Nephron (organoid): ENCODE measurements around the gene SNED1.

ENCODE experiments used
- H3K27ac Mint-ChIP-seq, 3 experiments: 2 replicates each; pipeline ENCODE4 v1.8.0; 2020; ENCODE audit warnings: mixed read lengths in 3 of 3, mild to moderate bottlenecking in 2 of 3, moderate library complexity in 1 of 3
- H3K27me3 Mint-ChIP-seq: 2 replicates; pipeline ENCODE4 v1.8.0; 2021; ENCODE audit warnings: low read depth, mild to moderate bottlenecking, moderate library complexity, mixed read lengths
- H3K36me3 Mint-ChIP-seq: 2 replicates; pipeline ENCODE4 v1.8.0; 2020; ENCODE audit warnings: low read depth, mixed read lengths
- H3K4me1 Mint-ChIP-seq: 2 replicates; pipeline ENCODE4 v1.8.0; 2020; ENCODE audit warnings: mixed read lengths
- H3K4me3 Mint-ChIP-seq, 3 experiments: 2 replicates each; pipeline ENCODE4 v1.8.0; 2020; ENCODE audit warnings: mild to moderate bottlenecking in 3 of 3, mixed read lengths in 3 of 3, moderate library complexity in 2 of 3
- H3K9me3 Mint-ChIP-seq: 2 replicates; pipeline ENCODE4 v1.8.0; 2020; ENCODE audit warnings: mixed read lengths
- TF ChIP-seq, protein P1 (sequence below), 3 experiments: fragments of 200-600 bp; sonication (generic); IDR thresholded peaks; one replicate each; pipeline ENCODE4 v1.5.0; 2021; ENCODE audit warnings: antibody characterized with exemption in 3 of 3; ENCODE audit not compliant: unreplicated experiment in 3 of 3

Gene SNED1

DNA sequence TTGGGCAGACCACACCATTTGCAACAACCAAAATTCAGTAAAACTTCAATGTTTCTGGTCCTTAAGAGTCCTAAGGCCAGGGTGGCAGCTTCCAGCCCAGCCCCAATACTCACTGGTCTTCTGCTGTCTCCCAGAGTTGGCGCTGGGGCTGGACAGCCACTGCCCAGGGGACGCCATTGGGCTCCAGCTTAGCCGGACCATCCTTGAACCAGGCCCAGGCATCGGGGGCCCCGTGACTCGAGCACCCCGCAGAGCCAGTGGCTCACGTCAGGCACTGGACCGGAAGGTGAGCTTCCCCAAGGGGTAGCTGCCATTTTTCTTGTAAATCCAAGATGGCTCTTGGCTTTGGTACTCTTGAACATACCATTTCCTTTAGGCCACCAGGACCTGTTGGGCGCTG, 21.8 kb downstream of the SNED1 start:
- H3K4me3 Mint-ChIP-seq, result no peak overlapping the region
- peaks cover 37% of the 10 kb centered on the region for H3K36me3 Mint-ChIP-seq
- H3K27me3 Mint-ChIP-seq, result no peaks in the 10 kb centered on the region
- no peaks in the 10 kb centered on the region for H3K4me1 Mint-ChIP-seq
- TF ChIP-seq, protein P1, sequence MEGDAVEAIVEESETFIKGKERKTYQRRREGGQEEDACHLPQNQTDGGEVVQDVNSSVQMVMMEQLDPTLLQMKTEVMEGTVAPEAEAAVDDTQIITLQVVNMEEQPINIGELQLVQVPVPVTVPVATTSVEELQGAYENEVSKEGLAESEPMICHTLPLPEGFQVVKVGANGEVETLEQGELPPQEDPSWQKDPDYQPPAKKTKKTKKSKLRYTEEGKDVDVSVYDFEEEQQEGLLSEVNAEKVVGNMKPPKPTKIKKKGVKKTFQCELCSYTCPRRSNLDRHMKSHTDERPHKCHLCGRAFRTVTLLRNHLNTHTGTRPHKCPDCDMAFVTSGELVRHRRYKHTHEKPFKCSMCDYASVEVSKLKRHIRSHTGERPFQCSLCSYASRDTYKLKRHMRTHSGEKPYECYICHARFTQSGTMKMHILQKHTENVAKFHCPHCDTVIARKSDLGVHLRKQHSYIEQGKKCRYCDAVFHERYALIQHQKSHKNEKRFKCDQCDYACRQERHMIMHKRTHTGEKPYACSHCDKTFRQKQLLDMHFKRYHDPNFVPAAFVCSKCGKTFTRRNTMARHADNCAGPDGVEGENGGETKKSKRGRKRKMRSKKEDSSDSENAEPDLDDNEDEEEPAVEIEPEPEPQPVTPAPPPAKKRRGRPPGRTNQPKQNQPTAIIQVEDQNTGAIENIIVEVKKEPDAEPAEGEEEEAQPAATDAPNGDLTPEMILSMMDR (IDR thresholded peaks at IDR 0.05; ENCODE audit: unreplicated experiment in 3 of 3), result no peak
- no peak overlapping the region for H3K27ac Mint-ChIP-seq
- peaks cover 28% of the 10 kb centered on the region for H3K9me3 Mint-ChIP-seq

DNA sequence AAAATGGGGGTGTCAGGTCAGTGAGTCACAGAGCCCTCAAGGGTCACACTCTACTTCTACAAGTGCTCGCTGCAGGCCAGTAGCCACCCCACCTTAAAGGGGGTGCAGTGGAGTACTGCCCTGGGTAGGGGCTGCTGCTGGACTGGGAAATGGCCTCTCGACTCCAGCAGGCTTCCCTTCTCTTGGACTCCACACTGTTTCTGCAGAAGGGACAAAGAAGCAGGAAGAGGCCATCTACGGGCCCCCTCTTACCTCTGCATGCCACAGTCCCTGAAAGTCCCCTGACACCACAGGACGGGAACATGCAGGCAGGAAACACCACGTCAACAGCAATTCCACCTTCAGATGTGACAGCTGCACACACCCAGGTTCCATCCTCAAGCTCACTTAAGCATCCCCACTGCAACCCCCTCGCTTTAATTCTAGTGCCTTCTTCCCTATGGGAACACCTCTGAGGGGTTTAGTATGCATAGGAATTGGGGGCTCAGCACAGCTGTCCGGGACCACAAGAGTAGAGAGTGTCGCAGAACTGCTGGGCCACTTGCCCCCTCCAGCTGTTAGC, 22.3 kb downstream of the SNED1 start:
- no peak overlapping the region for H3K27ac Mint-ChIP-seq
- peaks cover 37% of the 10 kb centered on the region for H3K36me3 Mint-ChIP-seq
- H3K9me3 Mint-ChIP-seq, result peaks cover 33% of the 10 kb centered on the region
- TF ChIP-seq, protein P1 (IDR thresholded peaks at IDR 0.05; ENCODE audit: unreplicated experiment in 3 of 3), result no peak
- no peaks in the 10 kb centered on the region for H3K27me3 Mint-ChIP-seq
- no peak overlapping the region for H3K4me3 Mint-ChIP-seq
- H3K4me1 Mint-ChIP-seq, result no peaks in the 10 kb centered on the region

DNA sequence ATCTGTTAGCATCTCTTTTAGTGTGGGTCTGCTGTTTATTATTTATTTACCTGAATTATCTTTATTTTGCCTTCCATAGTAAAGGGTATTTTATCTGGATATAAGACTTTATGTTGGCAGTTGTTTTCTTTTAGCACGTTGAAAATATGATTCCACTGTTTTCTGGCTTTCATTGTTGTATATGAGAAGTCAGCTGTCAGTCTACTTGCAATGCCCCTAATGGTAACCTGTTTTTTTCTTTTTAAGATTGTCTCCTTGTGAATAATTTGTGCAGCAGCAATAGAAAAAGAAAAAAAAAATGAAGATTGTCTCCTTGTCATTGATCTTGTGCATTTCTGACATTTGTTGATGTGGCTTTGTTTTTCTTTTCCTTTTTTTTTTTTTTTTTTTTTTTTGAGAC, 27.2 kb downstream of the SNED1 start:
- no peak overlapping the region for H3K4me3 Mint-ChIP-seq
- TF ChIP-seq, protein P1 (IDR thresholded peaks at IDR 0.05; ENCODE audit: unreplicated experiment in 3 of 3), result no peak
- no peaks in the 10 kb centered on the region for H3K27me3 Mint-ChIP-seq
- H3K36me3 Mint-ChIP-seq, result peaks cover 48% of the 10 kb centered on the region
- H3K27ac Mint-ChIP-seq, result no peak overlapping the region
- no peaks in the 10 kb centered on the region for H3K4me1 Mint-ChIP-seq
- H3K9me3 Mint-ChIP-seq, result peaks cover 46% of the 10 kb centered on the region

DNA sequence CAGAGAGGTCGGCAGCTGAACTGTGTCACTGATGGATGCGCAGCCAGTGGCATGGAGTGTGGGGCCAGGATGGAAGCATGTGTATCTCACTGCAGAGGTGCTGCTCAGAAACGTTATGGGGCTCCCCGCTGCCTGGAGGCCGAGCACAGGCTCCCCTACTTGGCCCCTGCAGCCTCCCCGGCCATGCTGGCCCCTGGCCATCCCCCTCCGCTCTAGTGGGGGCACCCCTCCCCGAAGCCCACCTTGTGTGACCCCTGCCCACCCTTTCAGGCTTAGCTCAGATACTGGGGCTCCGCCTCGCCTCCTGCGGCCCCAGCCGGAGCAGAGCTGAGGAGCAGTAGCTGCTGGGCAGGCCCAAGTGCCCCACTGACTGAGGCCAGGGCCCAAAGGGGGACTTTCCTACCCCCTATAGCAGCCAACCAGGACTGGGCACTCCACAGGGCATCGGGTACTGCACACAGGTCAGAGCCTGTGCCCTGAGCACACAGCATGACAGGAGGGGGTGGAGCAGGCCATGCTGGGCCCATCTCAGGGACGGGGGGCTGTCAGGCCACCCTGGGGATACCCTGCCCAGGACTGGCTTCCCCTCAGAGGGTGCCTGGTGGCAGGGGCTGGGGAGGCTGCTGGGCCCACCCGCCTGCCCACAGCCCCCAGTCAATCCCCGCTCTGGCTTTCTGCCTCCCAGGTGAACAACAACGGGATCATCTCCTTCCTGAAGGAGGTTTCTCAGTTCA, 31.3 kb downstream of the SNED1 start:
- H3K36me3 Mint-ChIP-seq, result peaks cover 32% of the 10 kb centered on the region
- H3K9me3 Mint-ChIP-seq, result peaks cover 25% of the 10 kb centered on the region
- H3K27me3 Mint-ChIP-seq, result peaks cover 7% of the 10 kb centered on the region
- no peaks in the 10 kb centered on the region for H3K4me1 Mint-ChIP-seq
- H3K4me3 Mint-ChIP-seq, result no peak overlapping the region
- TF ChIP-seq, protein P1 (IDR thresholded peaks at IDR 0.05; ENCODE audit: unreplicated experiment in 3 of 3), result no peak
- H3K27ac Mint-ChIP-seq, result no peak overlapping the region

DNA sequence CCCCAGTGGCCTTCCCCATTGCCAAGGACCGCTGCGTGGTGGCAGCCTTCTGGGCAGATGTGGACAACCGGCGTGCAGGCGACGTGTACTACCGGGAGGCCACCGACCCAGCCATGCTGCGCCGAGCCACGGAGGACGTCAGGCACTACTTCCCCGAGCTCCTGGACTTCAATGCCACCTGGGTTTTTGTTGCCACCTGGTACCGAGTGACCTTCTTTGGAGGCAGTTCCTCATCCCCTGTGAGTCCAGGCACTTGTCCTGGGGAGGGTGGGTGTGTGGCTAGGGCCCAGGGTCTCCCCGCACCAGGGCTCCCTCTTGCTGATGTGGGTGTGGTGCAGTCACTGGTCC, 31.9 kb downstream of the SNED1 start:
- H3K27me3 Mint-ChIP-seq, result peaks cover 12% of the 10 kb centered on the region
- H3K36me3 Mint-ChIP-seq, result peaks cover 27% of the 10 kb centered on the region

More for the DNA sequence above, 31.9 kb downstream of the SNED1 start:
- Mint-ChIP-seq H3K4me1 (no peaks in the 10 kb centered on the region), H3K4me3 (no peak overlapping the region), H3K27ac (no peak overlapping the region), H3K9me3 (peaks cover 19% of the 10 kb centered on the region)
- TF ChIP-seq, protein P1 (IDR thresholded peaks at IDR 0.05; ENCODE audit: unreplicated experiment in 3 of 3), result no peak
